ENCODE results near the gene IGLL1. TPM values are rescaled to one million over a fixed set of nuclear protein-coding genes. Genes with fewer than 3 reads are reported as not detected.

Gene IGLL1
- total and polyA plus RNA-seq, 2 experiments from 2014 or later: not detected

DNA sequence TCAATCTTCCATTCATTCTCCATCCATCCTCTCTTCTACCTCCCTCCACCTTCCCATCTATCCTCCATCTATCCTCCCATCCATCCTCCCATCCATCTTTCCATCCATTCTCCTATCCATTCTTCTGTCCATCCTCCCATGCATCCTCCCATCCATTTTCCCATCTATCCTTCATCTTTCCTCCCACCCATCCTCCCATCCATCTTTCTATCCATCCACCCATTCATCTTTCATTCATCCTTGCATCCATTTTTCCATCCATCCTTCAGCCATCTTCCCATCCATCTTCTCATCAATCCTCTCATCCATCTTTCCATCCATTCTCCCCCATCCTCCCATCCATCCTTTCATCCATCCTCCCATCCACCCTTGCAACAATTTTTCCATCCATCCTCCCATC lies 27.5 kb downstream of the IGLL1 start (continued):
- TF ChIP-seq, protein P1, sequence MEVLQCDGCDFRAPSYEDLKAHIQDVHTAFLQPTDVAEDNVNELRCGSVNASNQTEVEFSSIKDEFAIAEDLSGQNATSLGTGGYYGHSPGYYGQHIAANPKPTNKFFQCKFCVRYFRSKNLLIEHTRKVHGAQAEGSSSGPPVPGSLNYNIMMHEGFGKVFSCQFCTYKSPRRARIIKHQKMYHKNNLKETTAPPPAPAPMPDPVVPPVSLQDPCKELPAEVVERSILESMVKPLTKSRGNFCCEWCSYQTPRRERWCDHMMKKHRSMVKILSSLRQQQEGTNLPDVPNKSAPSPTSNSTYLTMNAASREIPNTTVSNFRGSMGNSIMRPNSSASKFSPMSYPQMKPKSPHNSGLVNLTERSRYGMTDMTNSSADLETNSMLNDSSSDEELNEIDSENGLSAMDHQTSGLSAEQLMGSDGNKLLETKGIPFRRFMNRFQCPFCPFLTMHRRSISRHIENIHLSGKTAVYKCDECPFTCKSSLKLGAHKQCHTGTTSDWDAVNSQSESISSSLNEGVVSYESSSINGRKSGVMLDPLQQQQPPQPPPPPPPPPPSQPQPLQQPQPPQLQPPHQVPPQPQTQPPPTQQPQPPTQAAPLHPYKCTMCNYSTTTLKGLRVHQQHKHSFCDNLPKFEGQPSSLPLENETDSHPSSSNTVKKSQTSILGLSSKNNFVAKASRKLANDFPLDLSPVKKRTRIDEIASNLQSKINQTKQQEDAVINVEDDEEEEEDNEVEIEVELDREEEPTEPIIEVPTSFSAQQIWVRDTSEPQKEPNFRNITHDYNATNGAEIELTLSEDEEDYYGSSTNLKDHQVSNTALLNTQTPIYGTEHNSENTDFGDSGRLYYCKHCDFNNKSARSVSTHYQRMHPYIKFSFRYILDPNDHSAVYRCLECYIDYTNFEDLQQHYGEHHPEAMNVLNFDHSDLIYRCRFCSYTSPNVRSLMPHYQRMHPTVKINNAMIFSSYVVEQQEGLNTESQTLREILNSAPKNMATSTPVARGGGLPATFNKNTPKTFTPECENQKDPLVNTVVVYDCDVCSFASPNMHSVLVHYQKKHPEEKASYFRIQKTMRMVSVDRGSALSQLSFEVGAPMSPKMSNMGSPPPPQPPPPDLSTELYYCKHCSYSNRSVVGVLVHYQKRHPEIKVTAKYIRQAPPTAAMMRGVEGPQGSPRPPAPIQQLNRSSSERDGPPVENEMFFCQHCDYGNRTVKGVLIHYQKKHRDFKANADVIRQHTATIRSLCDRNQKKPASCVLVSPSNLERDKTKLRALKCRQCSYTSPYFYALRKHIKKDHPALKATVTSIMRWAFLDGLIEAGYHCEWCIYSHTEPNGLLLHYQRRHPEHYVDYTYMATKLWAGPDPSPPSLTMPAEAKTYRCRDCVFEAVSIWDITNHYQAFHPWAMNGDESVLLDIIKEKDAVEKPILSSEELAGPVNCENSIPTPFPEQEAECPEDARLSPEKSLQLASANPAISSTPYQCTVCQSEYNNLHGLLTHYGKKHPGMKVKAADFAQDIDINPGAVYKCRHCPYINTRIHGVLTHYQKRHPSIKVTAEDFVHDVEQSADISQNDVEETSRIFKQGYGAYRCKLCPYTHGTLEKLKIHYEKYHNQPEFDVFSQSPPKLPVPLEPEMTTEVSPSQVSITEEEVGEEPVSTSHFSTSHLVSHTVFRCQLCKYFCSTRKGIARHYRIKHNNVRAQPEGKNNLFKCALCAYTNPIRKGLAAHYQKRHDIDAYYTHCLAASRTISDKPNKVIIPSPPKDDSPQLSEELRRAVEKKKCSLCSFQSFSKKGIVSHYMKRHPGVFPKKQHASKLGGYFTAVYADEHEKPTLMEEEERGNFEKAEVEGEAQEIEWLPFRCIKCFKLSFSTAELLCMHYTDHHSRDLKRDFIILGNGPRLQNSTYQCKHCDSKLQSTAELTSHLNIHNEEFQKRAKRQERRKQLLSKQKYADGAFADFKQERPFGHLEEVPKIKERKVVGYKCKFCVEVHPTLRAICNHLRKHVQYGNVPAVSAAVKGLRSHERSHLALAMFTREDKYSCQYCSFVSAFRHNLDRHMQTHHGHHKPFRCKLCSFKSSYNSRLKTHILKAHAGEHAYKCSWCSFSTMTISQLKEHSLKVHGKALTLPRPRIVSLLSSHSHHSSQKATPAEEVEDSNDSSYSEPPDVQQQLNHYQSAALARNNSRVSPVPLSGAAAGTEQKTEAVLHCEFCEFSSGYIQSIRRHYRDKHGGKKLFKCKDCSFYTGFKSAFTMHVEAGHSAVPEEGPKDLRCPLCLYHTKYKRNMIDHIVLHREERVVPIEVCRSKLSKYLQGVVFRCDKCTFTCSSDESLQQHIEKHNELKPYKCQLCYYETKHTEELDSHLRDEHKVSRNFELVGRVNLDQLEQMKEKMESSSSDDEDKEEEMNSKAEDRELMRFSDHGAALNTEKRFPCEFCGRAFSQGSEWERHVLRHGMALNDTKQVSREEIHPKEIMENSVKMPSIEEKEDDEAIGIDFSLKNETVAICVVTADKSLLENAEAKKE (CRISPR knock-in tag; IDR thresholded peaks at IDR 0.05): no peak
- no peak for TF ChIP-seq NANOG (IDR thresholded peaks at IDR 0.05; ENCODE audit: borderline replicate concordance)
- TF ChIP-seq POLR2AphosphoS5 (IDR thresholded peaks at IDR 0.05; ENCODE audit: low read depth): no peak
- TF ChIP-seq JUNB (IDR thresholded peaks at IDR 0.05; ENCODE audit: unreplicated experiment): no peak
- TF ChIP-seq, protein P2, sequence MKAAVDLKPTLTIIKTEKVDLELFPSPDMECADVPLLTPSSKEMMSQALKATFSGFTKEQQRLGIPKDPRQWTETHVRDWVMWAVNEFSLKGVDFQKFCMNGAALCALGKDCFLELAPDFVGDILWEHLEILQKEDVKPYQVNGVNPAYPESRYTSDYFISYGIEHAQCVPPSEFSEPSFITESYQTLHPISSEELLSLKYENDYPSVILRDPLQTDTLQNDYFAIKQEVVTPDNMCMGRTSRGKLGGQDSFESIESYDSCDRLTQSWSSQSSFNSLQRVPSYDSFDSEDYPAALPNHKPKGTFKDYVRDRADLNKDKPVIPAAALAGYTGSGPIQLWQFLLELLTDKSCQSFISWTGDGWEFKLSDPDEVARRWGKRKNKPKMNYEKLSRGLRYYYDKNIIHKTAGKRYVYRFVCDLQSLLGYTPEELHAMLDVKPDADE (IDR thresholded peaks at IDR 0.05): no peak

DNA sequence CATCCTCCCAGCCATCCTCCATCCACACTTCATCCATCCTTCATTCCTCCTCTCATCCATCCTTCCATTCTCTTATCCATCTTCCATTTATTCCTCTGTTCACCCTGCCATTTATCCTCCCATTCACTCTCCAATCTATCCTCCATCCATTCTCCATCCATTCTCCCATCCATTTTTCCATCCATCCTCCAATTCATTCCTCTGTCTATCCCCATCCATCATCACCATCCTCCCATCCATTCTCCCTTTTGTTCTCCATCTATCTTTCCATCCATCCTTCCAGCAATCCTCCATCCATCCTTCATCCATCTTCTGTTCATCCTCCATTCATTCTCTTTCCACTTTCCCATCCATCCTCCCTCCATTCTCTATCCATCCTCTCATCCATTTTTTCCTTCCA lies 28.7 kb downstream of the IGLL1 start:
- DNase-seq (ENCODE audit: low spot score) (no peak), ATAC-seq (no peak)
- Mint-ChIP-seq H3K36me3 (ENCODE audit: low read depth) (no peaks in the 10 kb centered on the region), H3K9me3 (peaks cover 13% of the 10 kb centered on the region), H3K27ac (no peak overlapping the region), H3K4me3 (no peak overlapping the region), H3K27me3 (ENCODE audit: insufficient read depth, low read depth, poor library complexity) (peaks cover 15% of the 10 kb centered on the region), H3K4me1 (peaks cover 7% of the 10 kb centered on the region; the same call in 2 of the 3 replicates)
- Histone ChIP-seq H3F3A (replicated peaks; ENCODE audit: low read depth) (no peaks in the 10 kb centered on the region), H3K4me3 (no peak overlapping the region), H3K27ac (ENCODE audit: low read depth) (no peak overlapping the region), H3K4me2 (no peak overlapping the region), H2AFZ (no peak overlapping the region), H3K79me2 (replicated peaks; ENCODE audit: insufficient read depth) (no peaks in the 10 kb centered on the region), H3K36me3 (ENCODE audit: insufficient read depth) (no peaks in the 10 kb centered on the region), H3K27me3 (ENCODE audit: insufficient read depth) (no peaks in the 10 kb centered on the region), H3K9me2 (ENCODE audit: insufficient read depth) (peaks cover 9% of the 10 kb centered on the region; the same call in 1 of the 2 replicates), H3K4me1 (ENCODE audit: insufficient read depth) (no peaks in the 10 kb centered on the region), H4K20me1 (replicated peaks; ENCODE audit: insufficient read depth) (no peaks in the 10 kb centered on the region)
- TF ChIP-seq NANOG (IDR thresholded peaks at IDR 0.05; ENCODE audit: borderline replicate concordance): no peak
- TF ChIP-seq, protein P1 (CRISPR knock-in tag; IDR thresholded peaks at IDR 0.05): no peak
- TF ChIP-seq POLR2AphosphoS5 (IDR thresholded peaks at IDR 0.05; ENCODE audit: low read depth): no peak
- TF ChIP-seq EZH2 (IDR thresholded peaks at IDR 0.05; ENCODE audit: low read depth, unreplicated experiment): no peak

Data from GM23338 (cell line).